HCEC 1CT (cell line): Measurements from ENCODE around the gene ERV3-1.
"Not testable (repeated sequence)": the region's sequence is repeated elsewhere in the genome, so short reads cannot be mapped to it uniquely, and the experiment has no call there.

Experiments used
- DNase-seq: peaks from one replicate; pipeline ENCODE4 v3.0.0-alpha.2; 2017

The ERV3-1 gene

DNA sequence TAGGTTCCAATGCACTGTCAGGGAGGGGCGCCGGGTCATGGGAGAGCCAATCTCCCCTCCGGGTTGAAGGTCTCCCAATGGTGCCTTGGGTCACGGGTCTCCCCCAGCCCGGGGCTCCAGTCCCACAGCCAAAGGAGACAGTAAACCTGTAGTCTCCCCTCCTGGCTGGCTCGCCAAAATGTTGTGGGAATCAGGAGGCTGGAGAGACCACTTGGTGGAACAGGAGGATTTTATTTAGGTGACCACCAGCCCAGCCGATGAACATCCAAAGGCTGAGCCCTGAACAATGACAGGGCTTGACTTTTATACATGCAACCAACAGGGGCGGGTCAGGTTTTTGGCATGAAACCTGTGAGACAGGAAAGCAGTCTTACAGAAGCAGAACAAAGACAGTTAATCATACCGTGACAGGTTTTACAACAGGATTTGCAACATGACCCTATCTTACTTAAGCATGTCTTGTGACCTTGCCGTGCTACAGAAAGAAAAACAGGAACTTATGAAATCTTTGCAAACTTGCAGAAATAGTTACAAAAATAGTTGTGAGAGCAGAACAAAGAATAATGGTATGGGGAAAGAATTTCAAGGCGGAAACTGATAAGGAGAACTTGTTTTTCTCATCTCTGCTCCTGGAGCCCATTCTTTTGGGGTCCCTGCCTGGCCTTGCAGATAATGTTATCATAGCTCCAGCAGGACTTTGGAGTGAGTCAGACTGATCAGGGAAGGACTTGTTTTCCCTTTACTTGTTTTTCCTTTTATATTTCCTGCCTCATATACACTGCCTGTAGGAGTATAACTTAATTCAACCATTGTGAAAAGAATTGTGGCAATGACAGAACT lies 7.1 kb downstream of the ERV3-1 start:
- DNase-seq: no peak

DNA sequence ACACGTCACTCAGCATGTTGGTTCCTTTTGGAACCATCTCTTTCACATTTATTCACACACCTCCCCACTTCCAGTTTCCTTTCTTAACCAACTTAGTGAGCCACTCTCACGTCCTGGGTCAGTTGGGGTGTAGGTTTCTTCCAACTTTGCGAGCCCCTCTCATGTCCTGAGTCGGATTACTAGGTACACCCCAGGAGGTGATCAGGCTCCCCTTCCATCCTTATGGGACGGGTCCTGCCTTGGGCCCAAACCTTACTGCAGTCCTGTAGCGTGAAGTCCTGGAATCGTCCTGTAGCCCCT lies 7.7 kb downstream of the ERV3-1 start:
- no peak for DNase-seq

DNA sequence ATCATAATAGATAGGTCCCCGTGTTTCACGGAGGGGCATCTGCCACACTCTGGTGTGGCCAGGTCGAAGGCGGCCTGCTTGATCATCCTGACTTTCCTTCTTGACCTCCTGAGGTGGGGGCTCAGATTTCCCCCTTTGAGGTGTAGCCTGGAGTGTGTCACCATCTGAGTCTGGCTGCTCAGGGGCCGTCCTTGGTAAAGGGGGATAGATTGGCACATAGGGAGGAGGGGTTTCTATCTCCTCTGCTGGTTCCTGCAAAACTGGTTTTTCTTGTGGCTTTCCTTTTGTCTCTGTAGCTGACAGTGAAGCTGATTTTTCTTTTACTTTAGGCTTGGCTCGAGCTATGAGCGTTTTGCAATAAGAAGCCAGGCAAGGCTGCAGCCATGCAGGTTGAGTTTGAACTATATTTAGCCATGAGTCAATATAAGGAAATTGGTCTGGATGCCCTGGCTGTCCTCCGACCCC lies 8.5 kb downstream of the ERV3-1 start:
- no peak for DNase-seq

GRCh38 chr7:64997164-64997908 lies 9.2 kb downstream of the ERV3-1 start:
- no peak for DNase-seq

GRCh38 chr7:64996305-64996704 lies 10.2 kb downstream of the ERV3-1 start:
- no peak for DNase-seq

DNA sequence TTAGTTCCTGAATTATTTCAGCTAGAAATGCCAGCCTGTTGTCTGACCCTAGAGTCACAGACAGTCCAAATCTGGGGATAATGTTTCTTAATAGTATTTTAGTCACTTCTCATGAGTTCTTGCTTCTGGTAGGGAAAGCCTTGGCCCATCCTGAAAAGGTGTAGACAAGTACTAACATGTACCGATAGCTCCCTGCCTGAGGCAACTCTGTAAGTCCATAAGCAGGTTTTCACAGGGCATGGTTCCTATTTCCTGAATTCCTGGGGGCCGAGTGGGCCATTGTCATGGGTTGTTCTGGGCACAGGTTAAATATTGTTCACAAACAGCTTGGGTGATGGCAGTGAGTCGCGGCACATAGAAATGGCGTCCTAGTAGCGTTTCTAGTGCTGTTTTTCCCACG lies 12.6 kb downstream of the ERV3-1 start:
- DNase-seq: no peak

DNA sequence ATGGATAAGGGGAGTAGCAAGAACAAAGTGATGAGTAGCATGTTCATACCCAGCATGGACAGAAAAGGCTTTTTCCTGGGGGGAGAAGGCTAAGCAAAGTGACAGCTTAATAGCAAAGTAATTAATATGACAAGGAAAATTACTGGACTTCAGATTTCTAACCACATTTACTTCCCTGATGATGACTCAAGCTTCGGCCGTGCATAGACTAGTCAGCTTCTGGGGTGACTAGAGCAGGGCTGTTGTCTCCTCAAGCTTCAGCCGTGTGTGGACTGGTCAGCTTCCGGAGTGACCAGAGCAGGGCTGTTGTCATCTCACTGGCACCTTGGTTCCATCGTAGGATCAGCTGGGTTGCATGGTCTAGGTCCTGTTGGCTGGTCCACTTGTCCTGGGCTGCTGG lies 13.5 kb downstream of the ERV3-1 start:
- DNase-seq: no peak

GRCh38 chr7:64990936-64991335 lies 15.6 kb downstream of the ERV3-1 start, which contains the start of gene ZNF117:
TSS of gene ZNF117 (minus strand) at chr7:64991036.
- DNase-seq: no peak

- DNase-seq: no peak
Observed at GRCh38 chr7:64990216-64990615, 16.3 kb downstream of the ERV3-1 start.

GRCh38 chr7:64978497-64979203 lies 27.8 kb downstream of the ERV3-1 start:
- no peak for DNase-seq

DNA sequence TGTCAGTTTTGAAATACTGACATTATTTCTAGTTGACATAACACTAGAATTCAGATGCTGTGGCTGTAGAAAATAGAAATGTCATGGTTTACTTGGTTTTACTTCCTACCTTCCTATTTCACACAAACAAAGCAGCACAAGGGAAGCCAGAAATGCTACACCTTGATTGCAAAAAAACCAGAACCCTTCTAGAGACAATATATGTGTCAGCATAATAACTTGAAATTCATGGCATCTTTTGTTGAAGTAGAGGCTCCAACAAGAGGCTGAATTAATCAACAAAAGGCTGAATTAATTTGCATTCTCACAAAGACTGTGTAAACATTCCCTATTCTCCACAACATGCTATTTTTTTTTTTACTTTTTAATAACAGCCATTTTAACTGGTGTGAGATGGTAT lies 40.9 kb downstream of the ERV3-1 start:
- no peak for DNase-seq

GRCh38 chr7:64959072-64959747 lies 47.3 kb downstream of the ERV3-1 start:
- DNase-seq: no peak

GRCh38 chr7:64951250-64951848 lies 55.1 kb downstream of the ERV3-1 start:
- peak; percentile 41 for DNase-seq

GRCh38 chr7:64950673-64951072 lies 55.8 kb downstream of the ERV3-1 start:
- not testable (repeated sequence) for DNase-seq

GRCh38 chr7:64948774-64949173 lies 57.7 kb downstream of the ERV3-1 start:
- not testable (repeated sequence) for DNase-seq

GRCh38 chr7:64947252-64948000 lies 59.1 kb downstream of the ERV3-1 start:
- DNase-seq: no peak

DNA sequence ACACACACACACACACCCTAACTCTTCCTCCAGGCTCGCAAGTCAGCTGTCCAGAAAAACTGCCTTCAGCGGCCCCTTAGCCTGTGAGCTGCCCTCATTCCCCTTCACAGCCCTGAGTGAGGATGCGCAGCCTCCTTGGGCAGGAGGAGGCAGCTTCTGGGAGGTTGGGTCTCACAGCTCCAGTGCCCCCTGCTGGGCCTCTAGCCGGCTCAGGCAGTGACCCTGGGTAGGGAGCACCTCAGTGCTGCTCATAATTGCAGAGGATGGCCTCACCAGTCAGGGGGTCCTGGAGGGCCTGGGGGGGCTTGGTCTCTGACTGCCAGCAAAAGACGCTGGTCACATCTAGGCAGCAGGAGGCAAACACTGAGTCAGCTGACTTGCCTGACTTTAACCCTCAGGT lies 59.7 kb downstream of the ERV3-1 start:
- no peak for DNase-seq

DNA sequence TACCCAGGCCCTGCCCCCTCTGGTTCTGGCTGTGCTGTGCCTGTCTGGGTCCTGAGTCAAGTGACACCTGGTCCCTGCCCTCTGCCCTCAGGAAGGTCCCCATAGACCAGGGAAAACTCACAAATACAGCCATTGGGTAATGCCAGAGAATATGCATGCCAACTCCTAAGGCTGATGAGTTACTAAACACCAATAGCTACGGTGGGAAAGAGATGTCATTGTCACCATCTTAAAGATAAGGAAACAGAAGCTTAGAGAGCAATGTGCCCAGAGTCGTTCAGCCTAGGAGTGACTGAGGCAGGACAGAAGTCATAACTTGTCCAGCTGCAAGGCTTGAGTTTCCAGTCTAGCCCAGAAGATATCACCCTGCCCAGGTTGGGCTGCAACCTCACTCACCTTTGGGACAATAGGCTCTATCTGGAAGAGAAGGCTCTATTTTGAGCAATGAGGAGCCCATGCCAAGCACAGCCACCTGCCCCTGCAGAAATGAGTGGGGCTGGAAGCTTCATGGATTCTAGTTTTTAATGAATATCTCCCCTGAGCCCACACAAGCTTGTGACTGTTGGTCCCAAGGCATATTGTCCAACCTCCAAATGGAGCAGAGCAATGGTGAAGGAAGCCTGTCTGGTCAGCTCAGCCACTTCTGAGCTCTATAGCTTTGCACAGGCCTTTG lies 60.8 kb downstream of the ERV3-1 start:
- no peak for DNase-seq

- not testable (repeated sequence) for DNase-seq
Observed at GRCh38 chr7:64944667-64945502, 61.6 kb downstream of the ERV3-1 start.
